ENCODE data around the gene TEF.

- TF ChIP-seq CREB1 (IDR thresholded peaks at IDR 0.05; ENCODE audit: low read depth) (no peak), RAD21 (IDR thresholded peaks at IDR 0.05; ENCODE audit: low read depth) (no peak), TEAD4 (IDR thresholded peaks at IDR 0.05) (no peak), EP300 (IDR thresholded peaks at IDR 0.05; ENCODE audit: borderline replicate concordance) (no peak), TAF1 (IDR thresholded peaks at IDR 0.05; ENCODE audit: low read depth) (no peak), USF1 (IDR thresholded peaks at IDR 0.05) (no peak), YY1 (IDR thresholded peaks at IDR 0.05; ENCODE audit: low read depth) (no peak), CEBPB (IDR thresholded peaks at IDR 0.05) (no peak), MAX (IDR thresholded peaks at IDR 0.05) (no peak), FOXM1 (IDR thresholded peaks at IDR 0.05; ENCODE audit: borderline replicate concordance, low read depth) (no peak)
These were observed 15.3 kb upstream of the TEF start for GRCh38 chr22:41366323-41367029.

All from Ishikawa (cell line).